Measurements from ENCODE around the gene TMEM63A.
"Not testable (repeated sequence)": the region's sequence is repeated elsewhere in the genome, so short reads cannot be mapped to it uniquely, and the experiment has no call there.

TMEM63A gene

DNA sequence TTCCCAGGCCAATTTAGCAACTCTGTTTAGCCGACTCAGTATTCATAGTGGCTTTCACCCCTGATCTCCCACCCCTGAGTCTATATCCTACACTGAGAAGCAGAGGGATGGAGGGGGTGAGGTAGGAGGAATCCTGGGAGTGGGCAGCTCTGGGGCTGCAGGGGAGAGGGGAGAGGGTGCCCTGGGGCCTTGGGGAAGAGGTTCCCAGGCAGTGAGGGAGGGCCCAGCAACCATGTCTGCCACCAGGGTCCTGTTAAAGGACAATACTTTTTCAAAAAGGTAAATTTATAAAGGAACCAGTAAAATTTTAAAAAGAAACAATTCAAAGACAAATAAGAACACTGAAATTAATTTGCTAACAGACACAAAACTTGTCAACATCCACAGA lies 42.0 kb downstream of the TMEM63A start:
- Histone ChIP-seq H4K20me1 (no peaks in the 10 kb centered on the region), H3K36me3 (peaks cover 20% of the 10 kb centered on the region), H3K9ac (no peak overlapping the region), H3K27ac (no peak overlapping the region), H3K4me2 (no peak overlapping the region), H3K9me3 (no peaks in the 10 kb centered on the region), H3K4me1 (peaks cover 11% of the 10 kb centered on the region), H3K27me3 (no peaks in the 10 kb centered on the region), H3K4me3 (no peak overlapping the region)
- no peak for TF ChIP-seq Cebpa-rat (IDR thresholded peaks at IDR 0.05)

DNA sequence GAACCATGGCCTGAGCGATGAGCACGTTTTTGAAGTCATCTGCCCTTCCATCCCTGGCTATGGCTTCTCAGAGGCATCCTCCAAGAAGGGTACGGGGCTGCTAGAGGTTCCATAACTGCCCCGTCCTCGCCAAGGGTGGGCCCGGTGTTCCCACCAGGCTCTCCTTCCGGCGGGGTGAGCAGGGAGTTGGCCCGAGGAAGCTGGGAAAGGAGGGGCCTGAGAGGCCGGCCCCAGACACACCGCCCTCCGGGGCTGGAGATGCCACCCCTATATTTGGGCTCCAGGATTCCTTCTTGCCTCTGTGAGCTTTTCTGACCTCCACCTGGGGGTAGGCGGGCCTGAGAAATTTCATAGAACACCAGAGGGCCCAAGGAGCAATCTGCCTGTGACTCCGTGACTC lies 43.4 kb downstream of the TMEM63A start:
- H3K4me1 ChIP-seq: peaks cover 11% of the 10 kb centered on the region
- no peak overlapping the region for H3K4me2 ChIP-seq
- no peak overlapping the region for H3K9ac ChIP-seq
- 0 out of 2 replicates have a peak, but pooled peaks cover 9% of the 10 kb centered on the region for H3K36me3 ChIP-seq
- no peak for TF ChIP-seq Cebpa-rat (IDR thresholded peaks at IDR 0.05)
- H3K4me3 ChIP-seq: no peak overlapping the region
- no peak overlapping the region for H3K27ac ChIP-seq
- H3K9me3 ChIP-seq: no peaks in the 10 kb centered on the region
- no peaks in the 10 kb centered on the region for H4K20me1 ChIP-seq
- H3K27me3 ChIP-seq: no peaks in the 10 kb centered on the region

DNA sequence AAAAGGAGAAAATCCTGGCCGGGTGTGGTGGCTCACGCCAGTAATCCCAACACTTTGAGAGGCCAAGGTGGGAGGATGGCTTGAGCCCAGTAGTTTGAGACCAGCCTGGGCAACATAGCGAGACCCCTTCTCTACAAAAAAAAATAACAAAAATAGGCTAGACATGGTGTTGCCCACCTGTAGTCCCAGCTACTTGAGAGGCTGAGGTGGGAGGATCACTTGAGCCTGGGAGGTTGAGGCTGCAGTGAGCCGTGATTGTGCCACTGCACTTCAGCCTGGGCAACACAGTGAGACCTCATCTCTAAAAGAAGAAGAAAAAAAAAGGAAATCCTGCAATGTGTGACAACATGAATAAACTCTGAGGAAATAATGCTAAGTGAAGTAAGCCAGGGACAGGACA lies 45.9 kb downstream of the TMEM63A start:
- H3K27ac ChIP-seq, H3K4me1 ChIP-seq, H3K9ac ChIP-seq, H3K4me3 ChIP-seq, H3K4me2 ChIP-seq, H3K9me3 ChIP-seq, H3K27me3 ChIP-seq, H4K20me1 ChIP-seq: not testable (repeated sequence)
- H3K36me3 ChIP-seq: peaks cover 16% of the 10 kb centered on the region

DNA sequence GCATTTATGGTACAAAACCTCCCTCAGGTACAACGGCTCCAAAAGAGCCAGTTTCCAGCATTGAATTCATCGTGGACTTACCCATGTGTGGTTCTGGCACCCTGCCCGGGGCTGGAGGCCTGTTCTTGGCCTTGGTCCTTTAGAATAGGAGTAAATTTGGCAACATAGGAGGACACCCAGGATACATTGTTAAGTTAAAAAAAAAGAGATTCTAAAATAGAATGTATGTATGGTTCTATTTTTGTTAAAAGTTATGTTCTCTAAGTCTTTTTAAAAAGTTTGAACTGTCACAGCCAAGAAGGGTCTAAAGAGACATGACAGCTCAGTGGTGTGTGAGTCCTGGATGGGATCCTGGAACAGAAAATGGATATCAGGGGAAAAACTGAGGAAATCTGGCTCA lies 46.3 kb downstream of the TMEM63A start:
- H3K4me2 ChIP-seq: no peak overlapping the region
- H3K9me3 ChIP-seq: no peaks in the 10 kb centered on the region
- H4K20me1 ChIP-seq: no peaks in the 10 kb centered on the region
- no peak for TF ChIP-seq Cebpa-rat (IDR thresholded peaks at IDR 0.05)
- peaks cover 18% of the 10 kb centered on the region for H3K36me3 ChIP-seq
- no peak overlapping the region for H3K27ac ChIP-seq
- H3K4me3 ChIP-seq: no peak overlapping the region
- no peaks in the 10 kb centered on the region for H3K27me3 ChIP-seq
- no peaks in the 10 kb centered on the region for H3K4me1 ChIP-seq
- H3K9ac ChIP-seq: no peak overlapping the region

DNA sequence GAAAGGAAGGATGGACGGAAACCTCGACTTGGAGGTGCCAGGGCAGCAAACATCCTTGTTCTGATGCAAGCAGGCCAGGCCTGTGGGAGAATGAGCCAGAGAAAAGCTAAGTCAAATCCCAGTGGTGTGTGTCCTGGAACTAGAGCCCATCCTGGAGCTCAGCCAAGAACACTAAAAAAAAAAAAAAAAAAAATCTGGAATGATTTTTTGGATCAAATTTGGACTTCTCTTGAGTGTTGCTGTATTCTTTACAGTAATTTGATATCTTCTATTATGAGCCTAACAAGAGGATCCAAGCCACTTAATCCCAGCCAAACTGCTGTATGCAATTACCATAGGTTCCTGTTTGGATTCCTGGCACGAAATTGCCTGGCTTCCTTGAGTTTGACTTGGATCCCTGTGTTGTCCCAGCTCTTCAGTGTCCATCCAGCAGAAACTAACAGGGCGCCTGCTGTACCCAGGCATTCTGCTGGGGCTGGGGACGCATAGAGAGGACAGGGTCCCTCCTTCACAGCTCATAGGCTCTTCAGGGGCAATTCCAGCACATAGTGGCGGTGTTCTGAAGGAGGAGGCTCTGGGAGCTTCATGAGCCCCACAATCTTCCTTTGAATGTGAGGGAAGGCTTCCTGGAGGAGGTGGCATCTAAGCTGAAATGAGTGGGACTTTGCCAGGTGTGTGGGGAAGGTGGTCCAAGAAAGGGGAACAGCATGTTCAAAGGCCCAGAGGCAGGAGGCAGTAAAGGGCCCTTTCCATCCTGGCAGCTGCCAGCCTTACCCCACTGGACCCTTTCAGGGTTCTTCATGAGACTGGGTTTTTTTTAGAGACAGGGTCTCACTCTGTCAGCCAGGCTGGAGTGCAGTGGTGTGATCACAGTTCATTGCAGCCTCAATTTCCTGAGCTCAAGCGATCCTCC lies 47.5 kb downstream of the TMEM63A start:
- H3K36me3 ChIP-seq: peaks cover 18% of the 10 kb centered on the region
- H3K4me3 ChIP-seq: no peak overlapping the region

DNA sequence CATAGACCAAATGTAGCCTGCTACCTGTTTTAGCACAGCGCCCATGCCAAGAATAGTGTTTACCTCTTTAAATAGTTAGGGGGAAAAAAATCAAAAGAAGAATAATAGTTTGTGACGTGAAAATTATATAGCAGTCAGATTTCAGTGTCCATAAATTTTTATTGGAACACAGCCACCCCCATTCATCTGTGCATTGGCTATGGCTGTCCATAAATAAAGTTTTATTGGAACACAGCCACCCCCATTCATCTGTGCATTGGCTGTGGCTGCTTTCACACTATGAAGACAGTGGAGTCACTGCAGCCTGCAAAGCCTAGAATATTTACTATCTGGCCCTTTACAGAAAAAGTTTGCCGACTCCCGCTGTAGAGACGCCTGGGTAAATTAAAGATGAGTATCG lies 51.3 kb downstream of the TMEM63A start:
- Histone ChIP-seq H3K4me1 (no peaks in the 10 kb centered on the region), H3K36me3 (peaks cover 14% of the 10 kb centered on the region), H3K27ac (no peak overlapping the region), H3K4me3 (no peak overlapping the region), H3K9me3 (no peaks in the 10 kb centered on the region), H3K27me3 (no peaks in the 10 kb centered on the region), H4K20me1 (no peaks in the 10 kb centered on the region), H3K9ac (no peak overlapping the region), H3K4me2 (no peak overlapping the region)
- TF ChIP-seq Cebpa-rat (IDR thresholded peaks at IDR 0.05): no peak

More for the DNA sequence above, 47.5 kb downstream of the TMEM63A start:
- no peak overlapping the region for H3K9ac ChIP-seq
- no peaks in the 10 kb centered on the region for H4K20me1 ChIP-seq
- no peak for TF ChIP-seq Cebpa-rat (IDR thresholded peaks at IDR 0.05)
- no peak overlapping the region for H3K27ac ChIP-seq
- H3K27me3 ChIP-seq: no peaks in the 10 kb centered on the region
- no peak overlapping the region for H3K4me2 ChIP-seq
- H3K4me1 ChIP-seq: no peaks in the 10 kb centered on the region
- no peaks in the 10 kb centered on the region for H3K9me3 ChIP-seq

DNA sequence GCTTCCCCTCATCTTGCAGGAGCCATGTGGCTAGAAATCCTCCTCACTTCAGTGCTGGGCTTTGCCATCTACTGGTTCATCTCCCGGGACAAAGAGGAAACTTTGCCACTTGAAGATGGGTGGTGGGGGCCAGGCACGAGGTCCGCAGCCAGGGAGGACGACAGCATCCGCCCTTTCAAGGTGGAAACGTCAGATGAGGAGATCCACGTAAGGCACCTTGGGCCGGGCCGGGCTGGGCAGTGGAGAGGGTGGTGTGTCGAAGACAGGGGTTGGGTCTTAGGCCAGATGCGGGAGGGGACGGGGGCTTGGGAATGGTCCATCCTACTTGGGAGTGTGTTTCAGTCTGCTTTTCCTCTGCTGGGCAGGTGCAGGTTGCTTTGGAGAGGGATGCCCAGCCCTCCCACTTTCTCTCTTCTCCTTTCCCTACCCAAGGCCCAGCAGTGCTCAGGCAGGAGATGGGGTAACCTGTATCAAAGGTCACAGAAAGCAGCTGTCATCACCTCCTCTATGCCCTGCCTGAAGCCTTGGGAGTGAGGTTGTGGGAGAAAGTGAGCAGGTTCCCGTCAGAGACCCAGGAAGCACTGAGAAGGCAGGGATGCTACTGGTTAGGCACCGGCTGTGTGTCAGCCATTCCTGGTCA lies 53.4 kb downstream of the TMEM63A start:
- no peak overlapping the region for H3K4me2 ChIP-seq
- no peak overlapping the region for H3K9ac ChIP-seq
- no peaks in the 10 kb centered on the region for H4K20me1 ChIP-seq
- peaks cover 14% of the 10 kb centered on the region for H3K36me3 ChIP-seq
- no peak overlapping the region for H3K4me3 ChIP-seq
- H3K27ac ChIP-seq: no peak overlapping the region
- H3K9me3 ChIP-seq: no peaks in the 10 kb centered on the region
- no peaks in the 10 kb centered on the region for H3K27me3 ChIP-seq
- no peak for TF ChIP-seq Cebpa-rat (IDR thresholded peaks at IDR 0.05)
- H3K4me1 ChIP-seq: no peaks in the 10 kb centered on the region

DNA sequence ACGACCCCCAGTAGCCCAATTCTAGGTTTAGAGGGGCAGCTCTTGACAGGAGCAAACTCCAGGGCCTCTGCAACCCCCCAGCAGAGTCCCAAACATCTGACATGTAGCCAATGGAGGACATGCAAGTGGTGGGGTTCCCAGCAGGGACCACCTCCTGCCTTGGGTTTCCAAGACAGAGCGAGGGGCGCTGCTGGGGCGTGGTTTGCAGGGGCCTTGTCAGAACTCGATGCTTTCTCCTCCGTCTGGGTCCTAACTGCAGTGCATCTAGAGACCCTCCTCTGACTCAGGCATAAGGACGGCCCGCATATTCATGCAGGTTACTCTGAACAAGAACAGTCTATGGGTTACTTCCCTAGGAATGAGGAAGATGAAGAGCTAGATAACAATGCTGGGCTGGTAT lies 55.1 kb downstream of the TMEM63A start:
- Histone ChIP-seq H3K4me3 (no peak overlapping the region), H3K27ac (no peak overlapping the region), H3K4me2 (no peak overlapping the region), H3K4me1 (no peaks in the 10 kb centered on the region), H3K9me3 (no peaks in the 10 kb centered on the region), H3K27me3 (no peaks in the 10 kb centered on the region), H3K9ac (no peak overlapping the region), H3K36me3 (peaks cover 8% of the 10 kb centered on the region), H4K20me1 (no peaks in the 10 kb centered on the region)
- TF ChIP-seq Cebpa-rat (IDR thresholded peaks at IDR 0.05): no peak

DNA sequence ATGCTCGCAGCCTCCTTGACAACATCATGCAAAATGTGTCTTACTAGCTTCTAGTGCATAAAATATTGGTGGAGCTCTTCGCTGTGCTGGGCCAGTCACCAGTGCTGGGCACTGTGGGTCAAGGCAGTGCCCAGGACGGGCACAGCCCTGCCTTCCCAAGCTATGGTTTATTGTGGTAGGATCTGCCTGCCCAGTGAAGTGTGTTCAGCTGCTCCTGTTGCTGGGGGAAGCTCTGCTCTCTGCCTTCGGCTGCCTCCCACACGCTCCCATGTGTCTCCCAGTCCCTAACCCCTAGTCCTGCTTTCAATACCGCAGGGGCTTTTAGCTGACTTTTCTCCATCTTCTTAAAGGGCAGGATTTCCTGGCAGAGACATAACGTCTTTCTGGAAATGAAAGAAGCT lies 56.6 kb downstream of the TMEM63A start:
- Histone ChIP-seq H3K4me2 (no peak overlapping the region), H3K4me1 (no peaks in the 10 kb centered on the region), H3K9ac (0 out of 2 replicates have a peak overlapping the region, but pooled peaks have one; percentile 5), H3K27ac (no peak overlapping the region), H3K4me3 (no peak overlapping the region), H3K9me3 (no peaks in the 10 kb centered on the region), H3K36me3 (no peaks in the 10 kb centered on the region), H4K20me1 (no peaks in the 10 kb centered on the region), H3K27me3 (no peaks in the 10 kb centered on the region)
- TF ChIP-seq Cebpa-rat (IDR thresholded peaks at IDR 0.05): no peak

DNA sequence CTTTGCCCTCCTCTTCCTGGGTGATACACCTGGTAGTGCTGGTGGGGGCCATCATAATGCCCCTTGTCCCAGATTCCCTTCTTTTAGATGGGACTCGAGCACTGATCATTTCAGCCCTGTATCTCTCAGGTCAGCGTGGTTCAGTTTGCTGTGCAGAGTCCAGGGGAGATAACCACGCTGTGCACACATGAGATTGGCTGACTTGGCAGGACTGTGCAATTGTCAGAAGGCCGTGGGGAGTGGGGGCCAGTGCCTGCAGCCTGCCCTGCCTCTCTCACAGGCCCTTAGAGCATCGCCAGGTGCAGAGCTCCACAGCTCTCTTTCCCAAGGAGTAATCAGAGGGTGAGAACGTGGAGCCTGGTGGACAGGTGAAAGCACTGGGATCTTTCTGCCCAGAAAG lies 57.1 kb downstream of the TMEM63A start:
- no peaks in the 10 kb centered on the region for H3K36me3 ChIP-seq
- H3K9me3 ChIP-seq: no peaks in the 10 kb centered on the region
- H3K9ac ChIP-seq: no peak overlapping the region
- no peak for TF ChIP-seq Cebpa-rat (IDR thresholded peaks at IDR 0.05)
- no peak overlapping the region for H3K4me2 ChIP-seq
- H3K27ac ChIP-seq: no peak overlapping the region
- H3K4me3 ChIP-seq: no peak overlapping the region
- no peaks in the 10 kb centered on the region for H4K20me1 ChIP-seq
- H3K27me3 ChIP-seq: no peaks in the 10 kb centered on the region
- no peaks in the 10 kb centered on the region for H3K4me1 ChIP-seq
